Gastrocnemius medialis (tissue), 4 donors: ENCODE measurements around the gene CSTA.

ENCODE experiments used
- CTCF ChIP-seq, 5 experiments: fragments of 450-650 bp in 3 of 5; fragments of 200-600 bp in 2 of 5; sonication (generic) in 2 of 5; IDR thresholded peaks in 4 of 5; conservative IDR thresholded peaks in 1 of 5; 1 replicate in 4 of 5; 2 replicates in 1 of 5; pipeline ENCODE4 v1.5.1; 2016 to 2019; ENCODE audit warnings: antibody characterized with exemption in 5 of 5, mild to moderate bottlenecking in 3 of 5, moderate library complexity in 3 of 5
- POLR2A ChIP-seq, 2 donors: fragments of 450-650 bp; IDR thresholded peaks; one replicate each; pipeline ENCODE4 v1.6.1; 2017; ENCODE audit warnings: antibody characterized with exemption in 2 of 2, mild to moderate bottlenecking in 2 of 2, moderate library complexity in 2 of 2

GRCh38 chr3:122307094-122307687 is 17.9 kb upstream of the CSTA start:
- TF ChIP-seq CTCF (IDR thresholded peaks at IDR 0.05 in 4 of 5, conservative IDR thresholded peaks at IDR 0.05 in 1 of 5), result no peak
- TF ChIP-seq POLR2A (IDR thresholded peaks at IDR 0.05), result no peak
